ENCODE data around the gene AKR1C3.
"Not testable (repeated sequence)": the region's sequence is repeated elsewhere in the genome, so short reads cannot be mapped to it uniquely, and the experiment has no call there.

The AKR1C3 gene

DNA sequence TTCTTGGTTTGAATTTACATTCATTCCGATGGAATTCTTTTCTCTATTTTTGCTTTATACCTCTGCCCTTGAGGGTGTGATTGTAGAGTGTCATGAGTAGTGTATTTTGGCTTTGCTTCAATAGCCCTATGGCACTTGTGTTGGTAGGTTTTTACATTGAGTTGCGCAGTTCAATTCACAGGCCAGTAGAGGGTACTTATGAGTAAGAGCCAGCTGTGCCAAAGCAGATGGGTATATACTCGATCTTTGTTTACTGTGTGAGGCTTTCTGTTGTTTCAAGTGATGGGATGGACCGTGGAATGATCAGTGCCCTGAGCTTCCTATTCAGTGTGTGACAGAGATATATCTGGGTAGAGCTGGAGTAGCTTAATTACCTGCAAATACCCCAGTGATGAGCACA is 4.3 kb upstream of the AKR1C3 start:
- DNase-seq = no peak

DNA sequence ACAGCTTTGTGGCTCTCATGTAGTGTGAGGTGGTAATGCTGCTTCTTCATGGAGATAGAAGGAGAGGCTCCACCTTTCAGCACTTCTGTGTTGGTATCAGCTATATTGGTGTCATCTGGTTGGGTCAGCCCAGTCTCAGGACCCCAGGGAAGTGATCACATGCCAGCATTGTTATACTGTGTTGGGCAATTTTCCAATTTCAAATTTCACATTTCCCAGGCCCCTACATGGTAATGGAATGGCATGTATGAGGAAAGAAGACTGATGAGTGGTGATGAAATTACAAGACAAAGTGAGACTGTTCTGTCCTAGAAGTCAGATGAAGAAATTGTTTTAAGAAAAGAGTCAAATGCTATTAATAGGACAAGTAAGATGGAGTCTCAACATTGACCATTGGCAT is 3.7 kb upstream of the AKR1C3 start:
- no peak for DNase-seq

DNA sequence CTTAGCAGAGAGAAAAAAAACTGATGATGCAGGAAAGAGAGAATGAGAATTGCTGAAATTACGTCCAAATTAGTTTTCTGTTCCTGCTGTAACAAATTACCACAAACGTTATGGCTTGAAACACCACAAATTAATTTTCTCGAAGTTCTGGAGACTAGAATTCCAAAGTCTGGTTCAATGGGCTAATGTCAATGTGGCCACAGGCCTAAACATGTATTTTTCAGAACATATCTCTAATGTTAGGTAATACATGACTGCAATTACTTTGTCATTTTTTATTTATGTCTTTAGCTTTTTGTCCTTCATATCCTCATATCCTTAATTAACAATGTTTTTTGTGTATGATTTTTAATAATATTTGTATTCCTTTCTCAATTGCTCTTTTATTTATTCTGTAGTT is 3.0 kb upstream of the AKR1C3 start:
- no peak for DNase-seq

GRCh38 chr10:5092375-5092774 is 1.8 kb upstream of the AKR1C3 start:
- DNase-seq = no peak

- DNase-seq = no peak
Observed at GRCh38 chr10:5092848-5093790, 1.1 kb upstream of the AKR1C3 start.

GRCh38 chr10:5095687-5096086 is 1.5 kb downstream of the AKR1C3 start:
- no peak for DNase-seq

DNA sequence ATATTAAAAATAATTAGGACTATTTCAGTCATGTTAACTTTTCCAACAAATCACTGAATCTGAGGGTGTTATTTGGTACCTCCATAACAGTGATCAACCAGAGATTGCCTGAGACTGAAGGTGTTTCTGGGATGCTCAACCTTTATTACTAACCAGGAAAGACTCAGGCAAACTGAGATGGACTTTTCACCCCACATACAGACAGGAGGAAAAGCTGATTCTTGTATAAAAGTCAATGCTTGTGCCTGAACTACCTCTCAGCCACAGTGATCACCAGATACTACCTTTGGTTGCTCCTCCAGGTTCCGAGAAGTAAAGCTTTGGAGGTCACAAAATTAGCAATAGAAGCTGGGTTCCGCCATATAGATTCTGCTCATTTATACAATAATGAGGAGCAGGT is 1.9 kb downstream of the AKR1C3 start:
- no peak for DNase-seq

DNA sequence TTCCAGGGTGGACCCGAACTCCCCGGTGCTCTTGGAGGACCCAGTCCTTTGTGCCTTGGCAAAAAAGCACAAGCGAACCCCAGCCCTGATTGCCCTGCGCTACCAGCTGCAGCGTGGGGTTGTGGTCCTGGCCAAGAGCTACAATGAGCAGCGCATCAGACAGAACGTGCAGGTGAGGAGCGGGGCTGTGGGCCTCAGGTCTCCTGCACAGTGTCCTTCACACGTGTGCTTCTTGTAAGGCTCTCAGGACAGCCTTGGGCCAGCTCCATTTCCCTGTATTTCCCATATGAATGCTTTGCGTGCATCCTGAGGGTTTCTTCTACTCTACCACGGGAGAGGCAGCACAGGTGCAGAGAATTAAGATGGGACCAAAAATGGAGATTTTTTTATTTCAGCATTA is 8.3 kb downstream of the AKR1C3 start:
- DNase-seq = not testable (repeated sequence)

DNA sequence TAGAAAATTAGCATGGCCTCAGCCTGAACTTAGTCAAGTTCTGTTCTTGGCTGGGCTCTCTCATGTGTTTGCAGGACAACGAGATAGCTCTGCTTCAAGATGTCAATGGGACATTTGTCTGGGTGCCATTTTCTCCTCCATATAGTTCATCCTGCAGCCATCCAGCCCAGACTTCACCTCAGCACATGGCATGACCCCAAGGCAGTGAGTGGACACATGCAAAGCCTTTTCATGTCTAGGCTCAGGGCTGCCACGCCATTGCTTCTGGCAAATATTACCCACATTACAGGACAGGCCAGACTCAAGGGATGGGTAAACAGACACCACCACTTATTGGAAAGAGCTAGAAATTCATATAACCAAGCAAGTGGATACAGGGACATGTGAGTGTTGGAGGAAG is 9.3 kb downstream of the AKR1C3 start:
- no peak for DNase-seq

DNA sequence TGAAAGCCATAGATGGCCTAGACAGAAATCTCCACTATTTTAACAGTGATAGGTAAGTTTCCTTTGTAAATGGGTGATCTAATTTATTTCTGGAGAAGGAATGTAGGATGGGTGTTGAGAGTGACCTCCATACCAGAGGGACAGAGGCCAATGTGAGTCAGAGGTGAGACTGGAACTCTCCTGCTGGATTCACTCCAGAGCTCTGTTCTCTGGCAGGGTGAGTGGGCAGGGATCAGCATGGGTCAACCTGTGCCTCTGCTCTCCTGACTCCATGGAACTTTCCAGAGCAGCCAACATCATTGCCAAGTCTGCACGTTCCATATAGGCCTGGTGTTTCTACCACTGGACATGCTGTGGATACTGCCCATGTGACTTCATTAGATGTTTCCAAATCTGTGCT is 11.4 kb downstream of the AKR1C3 start:
- DNase-seq = no peak

DNA sequence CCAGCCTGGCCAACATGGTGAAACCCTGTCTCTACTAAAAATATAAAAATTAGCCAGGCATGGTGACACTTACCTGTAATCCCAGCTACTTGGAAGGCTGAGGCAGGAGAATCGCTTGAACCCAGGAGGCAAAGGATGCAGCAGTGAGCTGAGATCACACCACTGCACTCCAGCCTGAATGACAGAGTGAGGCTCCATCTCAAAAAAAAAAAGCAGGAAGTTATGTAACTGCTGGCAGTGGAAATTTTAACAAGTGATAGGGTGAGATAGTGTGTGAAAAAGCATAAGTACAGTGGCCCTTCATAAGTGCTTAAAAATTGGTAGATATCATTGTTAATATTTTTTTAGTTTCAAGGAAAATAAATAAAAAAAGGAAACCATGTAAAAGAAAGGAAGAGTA is 12.3 kb downstream of the AKR1C3 start:
- DNase-seq = no peak

DNA sequence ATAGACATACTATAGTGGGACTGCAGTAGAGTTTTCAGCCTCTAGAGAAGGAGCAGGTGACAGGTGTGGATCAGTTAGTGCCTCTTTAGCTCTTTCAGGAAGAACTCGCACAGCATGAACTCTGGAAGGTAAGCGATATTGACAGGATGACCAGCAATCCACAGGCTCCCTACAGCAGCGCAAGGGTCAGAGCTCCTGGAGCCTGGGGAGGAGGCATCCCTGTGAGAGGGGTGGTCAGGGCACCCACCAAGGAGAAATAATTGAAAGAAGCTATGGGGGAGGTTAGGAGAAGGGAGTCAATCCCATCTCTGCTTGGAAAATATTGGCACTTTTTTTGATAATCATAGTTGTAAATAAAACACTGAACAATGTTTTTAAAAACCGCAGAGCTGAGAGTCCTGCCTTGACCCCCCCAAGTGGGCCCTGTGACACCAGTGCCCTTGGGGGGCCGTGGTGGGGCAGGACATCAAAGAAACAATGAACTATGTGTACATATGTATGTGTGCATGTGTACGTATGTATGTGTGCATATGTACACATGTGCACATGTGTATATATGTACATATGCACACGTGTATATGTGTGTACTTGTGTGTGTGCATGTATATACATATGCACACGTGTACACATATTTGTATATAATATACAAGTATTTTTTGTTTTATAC is 13.8 kb downstream of the AKR1C3 start:
- DNase-seq = no peak

- no peak for DNase-seq
Observed at GRCh38 chr10:5108658-5109416, 14.6 kb downstream of the AKR1C3 start.

DNA sequence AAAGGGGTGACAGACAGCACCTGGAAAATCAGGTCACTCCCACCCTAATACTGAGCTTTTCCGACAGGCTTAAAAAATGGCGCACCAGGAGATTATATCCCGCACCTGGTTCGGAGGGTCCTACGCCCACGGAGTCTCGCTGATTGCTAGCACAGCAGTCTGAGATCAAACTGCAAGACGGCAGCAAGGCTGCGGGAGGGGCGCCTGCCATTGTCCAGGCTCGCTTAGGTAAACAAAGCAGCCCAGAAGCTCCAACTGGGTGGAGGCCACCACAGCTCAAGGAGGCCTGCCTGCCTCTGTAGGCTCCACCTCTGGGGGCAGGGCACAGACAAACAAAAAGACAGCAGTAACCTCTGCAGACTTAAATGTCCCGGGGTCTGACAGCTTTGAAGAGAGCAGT is 15.6 kb downstream of the AKR1C3 start:
- DNase-seq = not testable (repeated sequence)

DNA sequence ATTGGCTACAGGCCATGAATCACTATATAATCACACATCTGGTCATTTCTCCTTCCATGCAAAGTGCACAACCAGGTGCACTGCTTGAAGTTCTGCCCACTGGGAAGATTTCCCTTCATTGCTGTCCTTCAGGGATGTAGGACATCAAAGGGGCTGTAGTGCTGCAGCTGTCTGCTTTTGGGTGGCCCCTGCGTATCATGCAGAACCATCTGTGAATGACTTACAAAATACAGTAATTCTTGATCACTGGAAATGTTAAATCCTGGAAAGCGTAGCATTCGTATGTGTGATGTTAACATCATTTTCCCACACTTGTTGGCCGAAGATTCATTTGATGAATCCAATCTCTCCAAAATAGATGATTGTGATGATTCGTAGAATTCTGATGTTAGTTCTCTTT is 22.4 kb downstream of the AKR1C3 start:
- no peak for DNase-seq

- no peak for DNase-seq
Observed at GRCh38 chr10:5117026-5117425, 22.8 kb downstream of the AKR1C3 start.

- DNase-seq = not testable (repeated sequence)
Observed at GRCh38 chr10:5119997-5120396, 25.8 kb downstream of the AKR1C3 start.

GRCh38 chr10:5123886-5124285 is 29.7 kb downstream of the AKR1C3 start:
- DNase-seq = no peak

DNA sequence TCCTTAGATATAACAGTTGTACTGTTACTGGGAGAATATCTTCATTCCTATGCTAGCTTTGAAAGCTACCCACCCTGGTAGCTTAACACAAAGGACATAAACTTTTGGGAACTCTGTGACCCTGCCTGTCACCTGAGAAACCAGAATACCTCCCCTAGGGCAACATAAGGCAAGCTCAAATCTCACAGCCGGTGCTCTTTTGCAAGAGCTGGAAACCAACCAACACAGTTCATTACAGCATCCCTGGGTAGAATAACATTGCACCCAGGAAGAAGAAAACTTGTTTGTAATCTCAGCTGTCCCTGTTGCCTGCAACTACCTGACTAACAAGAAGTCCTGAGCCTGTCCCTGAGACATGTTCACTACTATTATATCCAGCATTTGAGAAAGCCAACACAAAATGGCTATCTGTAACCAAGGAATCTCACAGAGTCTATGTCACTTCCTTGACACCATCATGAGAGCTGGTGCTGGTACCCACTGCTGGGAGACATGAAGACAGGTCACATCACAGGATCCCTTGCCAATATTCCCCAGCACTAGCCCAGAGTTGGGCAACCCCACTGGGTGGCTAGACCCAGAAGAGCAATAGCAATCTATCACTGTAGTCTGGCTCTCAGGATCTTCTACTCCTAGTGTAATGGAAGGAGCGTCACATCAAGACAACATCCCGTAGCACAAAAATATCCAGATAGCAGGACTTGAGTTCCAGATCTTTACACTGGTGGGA is 31.3 kb downstream of the AKR1C3 start:
- DNase-seq = no peak

DNA sequence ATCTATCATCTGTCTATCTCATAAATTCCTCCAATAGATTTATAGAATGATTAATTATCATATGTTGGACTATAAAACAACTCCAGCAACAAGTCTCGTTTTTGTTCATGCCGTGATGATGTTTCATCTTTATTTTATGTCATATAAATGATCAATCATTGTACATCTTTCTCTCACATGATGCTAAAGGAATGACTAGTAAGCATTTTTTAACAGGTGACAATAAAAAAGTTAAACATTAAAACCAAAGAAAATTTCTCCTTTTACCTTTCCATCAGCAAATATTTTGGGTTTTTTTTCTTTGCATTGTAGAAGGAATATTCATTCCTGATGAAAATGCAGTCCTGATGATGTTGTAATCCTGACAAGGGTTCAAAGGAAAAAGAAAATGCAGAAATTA is 41.4 kb downstream of the AKR1C3 start:
- no peak for DNase-seq

DNA sequence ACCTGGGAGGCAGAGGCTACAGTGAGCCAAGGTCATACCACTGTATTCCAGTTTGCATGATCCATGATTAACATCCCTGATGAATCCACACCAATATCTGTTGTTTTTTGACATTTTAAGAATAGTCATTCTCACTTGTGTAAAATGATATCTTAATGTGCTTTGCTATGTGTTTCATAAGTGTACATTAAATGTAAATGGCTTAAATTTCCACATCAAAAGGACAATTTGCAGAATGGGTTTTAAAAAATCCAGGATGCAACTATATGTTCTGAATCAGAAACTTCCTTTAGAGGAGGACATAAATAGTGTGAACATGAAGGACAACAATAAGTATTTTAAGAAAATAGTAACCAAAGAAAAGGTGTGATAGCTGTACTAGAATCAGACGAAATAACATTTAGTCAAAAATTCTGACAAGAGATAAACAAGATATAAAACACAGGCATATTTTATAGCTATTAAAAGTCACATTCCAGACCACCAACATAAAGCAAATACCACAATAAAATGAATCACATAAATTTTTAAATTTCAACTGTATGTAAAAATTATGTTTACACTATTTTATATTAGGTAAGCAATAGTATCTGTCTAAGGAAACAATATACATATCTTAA is 42.4 kb downstream of the AKR1C3 start:
- DNase-seq = no peak

DNA sequence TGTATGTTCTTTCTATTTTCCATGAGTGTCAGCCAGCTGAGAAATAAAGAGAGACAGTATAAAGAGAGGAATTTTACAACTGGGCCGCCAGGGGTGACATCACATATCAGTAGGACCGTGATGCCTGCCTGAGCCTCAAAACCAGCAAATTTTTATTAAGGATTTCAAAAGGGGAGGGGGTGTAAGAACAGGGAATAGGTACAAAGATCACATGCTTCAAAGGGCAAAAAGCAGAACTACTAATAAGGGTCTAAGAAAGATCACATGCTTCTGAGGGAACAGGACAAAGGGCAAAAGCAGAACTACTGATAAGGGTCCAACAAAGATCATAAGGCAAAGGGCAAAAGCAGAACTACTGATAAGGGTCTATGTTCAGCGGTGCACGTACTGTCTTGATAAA is 43.5 kb downstream of the AKR1C3 start:
- not testable (repeated sequence) for DNase-seq

All from CD4-positive, alpha-beta T cell treated with Interleukin-15 for 1 hour (primary cell).